ENCODE results near the gene WDR83.

DNA sequence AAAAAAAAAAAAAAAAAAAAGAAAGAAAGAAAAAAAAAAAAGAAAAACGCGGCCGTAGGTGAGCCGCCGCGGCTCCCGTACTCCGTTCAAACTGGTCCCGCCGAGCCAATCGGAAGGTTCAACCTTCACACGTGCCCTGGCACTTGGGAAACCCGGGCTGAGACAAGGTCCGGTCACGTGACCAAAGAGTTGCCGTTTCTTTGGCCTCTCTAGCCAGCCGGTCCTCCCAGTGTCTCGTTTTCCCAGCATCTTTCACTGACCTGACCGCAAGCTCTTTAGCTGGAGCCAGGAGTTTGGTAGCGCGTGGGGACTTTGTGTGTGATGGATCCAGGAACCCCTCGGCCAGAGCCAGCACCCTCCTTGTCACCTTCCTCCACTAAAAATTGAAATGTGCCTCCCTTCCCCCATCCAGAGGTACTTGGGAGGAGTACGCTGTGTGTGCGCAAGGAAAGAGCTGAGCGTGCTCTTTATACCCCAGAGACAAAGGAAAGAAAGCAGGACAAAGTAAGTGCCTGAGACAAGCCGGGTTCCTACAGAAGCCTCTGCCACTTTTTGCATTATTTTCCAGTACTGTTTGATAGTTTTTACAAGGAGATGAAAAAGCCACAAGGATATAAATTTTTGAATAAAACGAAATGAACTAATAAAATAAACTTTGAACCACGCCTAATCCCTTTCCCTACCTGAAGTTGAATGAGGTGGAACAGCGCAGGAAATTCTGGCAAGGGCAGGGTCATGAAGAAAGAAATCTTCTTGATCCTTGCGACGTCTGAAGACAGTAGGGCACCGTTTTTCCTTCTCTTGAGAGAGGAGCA lies 56.2 kb downstream of the WDR83 start:
- TF ChIP-seq POLR2AphosphoS5 (IDR thresholded peaks at IDR 0.05; ENCODE audit: low read depth, low read length) (peak; percentile 92), TAF1 (IDR thresholded peaks at IDR 0.05; ENCODE audit: borderline replicate concordance, insufficient read depth, low read length) (peak; percentile 86; the same call in 1 of the 2 replicates), FOXP2 (optimal IDR thresholded peaks at IDR 0.05; ENCODE audit: borderline replicate concordance, extremely low read depth, extremely low read length, insufficient read depth) (no peak), SIN3A (IDR thresholded peaks at IDR 0.05; ENCODE audit: borderline replicate concordance, insufficient read depth, low read length) (peak; percentile 91; the same call in 1 of the 2 replicates)
